Progenitor cell of endocrine pancreas (in vitro differentiated cells): Measurements from ENCODE around the gene WWC1. TPM values are rescaled to one million over a fixed set of nuclear protein-coding genes. Genes with fewer than 3 reads are reported as not detected.

Experiments
- DNase-seq: peaks from one replicate; pipeline ENCODE4 v3.0.0; 2021; ENCODE audit warnings: low spot score; ENCODE audit not compliant: unreplicated experiment
- H3K27ac Mint-ChIP-seq: 2 replicates; pipeline ENCODE4 v1.8.0; 2021; ENCODE audit warnings: mild to moderate bottlenecking, moderate library complexity, mixed read lengths
- H3K27me3 Mint-ChIP-seq: 2 replicates; pipeline ENCODE4 v1.8.0; 2021; ENCODE audit warnings: mixed read lengths
- H3K36me3 Mint-ChIP-seq: 2 replicates; pipeline ENCODE4 v1.8.0; 2022; ENCODE audit warnings: mixed read lengths; ENCODE audit not compliant: insufficient read depth
- H3K4me1 Mint-ChIP-seq: 2 replicates; pipeline ENCODE4 v1.8.0; 2021; ENCODE audit warnings: low read depth, mixed read lengths
- H3K4me3 Mint-ChIP-seq: 2 replicates; pipeline ENCODE4 v1.8.0; 2021; ENCODE audit warnings: low read depth, mild to moderate bottlenecking, moderate library complexity, mixed read lengths
- H3K9me3 Mint-ChIP-seq: 2 replicates; pipeline ENCODE4 v1.8.0; 2021; ENCODE audit warnings: low read depth, mixed read lengths
- total RNA-seq: library from RNA; stranded (reverse); gene quantifications from 2 replicates; pipeline ENCODE4 v1.2.1, GENCODE V29; 2021
- TF ChIP-seq, protein P1 (sequence below): fragments of 200-600 bp; sonication (generic); IDR thresholded peaks from one replicate; pipeline ENCODE4 v1.5.0; 2021; ENCODE audit warnings: antibody characterized with exemption, mild to moderate bottlenecking; ENCODE audit not compliant: unreplicated experiment

WWC1 gene
- total RNA-seq, 1 donor from 2014 or later, result 62.3 TPM

- Mint-ChIP-seq H3K27me3 (no peaks in the 10 kb centered on the region), H3K9me3 (no peaks in the 10 kb centered on the region), H3K4me1 (peaks cover 1% of the 10 kb centered on the region), H3K27ac (peak overlapping the region; percentile 46), H3K4me3 (no peak overlapping the region), H3K36me3 (peaks cover 22% of the 10 kb centered on the region)
- TF ChIP-seq, protein P1, sequence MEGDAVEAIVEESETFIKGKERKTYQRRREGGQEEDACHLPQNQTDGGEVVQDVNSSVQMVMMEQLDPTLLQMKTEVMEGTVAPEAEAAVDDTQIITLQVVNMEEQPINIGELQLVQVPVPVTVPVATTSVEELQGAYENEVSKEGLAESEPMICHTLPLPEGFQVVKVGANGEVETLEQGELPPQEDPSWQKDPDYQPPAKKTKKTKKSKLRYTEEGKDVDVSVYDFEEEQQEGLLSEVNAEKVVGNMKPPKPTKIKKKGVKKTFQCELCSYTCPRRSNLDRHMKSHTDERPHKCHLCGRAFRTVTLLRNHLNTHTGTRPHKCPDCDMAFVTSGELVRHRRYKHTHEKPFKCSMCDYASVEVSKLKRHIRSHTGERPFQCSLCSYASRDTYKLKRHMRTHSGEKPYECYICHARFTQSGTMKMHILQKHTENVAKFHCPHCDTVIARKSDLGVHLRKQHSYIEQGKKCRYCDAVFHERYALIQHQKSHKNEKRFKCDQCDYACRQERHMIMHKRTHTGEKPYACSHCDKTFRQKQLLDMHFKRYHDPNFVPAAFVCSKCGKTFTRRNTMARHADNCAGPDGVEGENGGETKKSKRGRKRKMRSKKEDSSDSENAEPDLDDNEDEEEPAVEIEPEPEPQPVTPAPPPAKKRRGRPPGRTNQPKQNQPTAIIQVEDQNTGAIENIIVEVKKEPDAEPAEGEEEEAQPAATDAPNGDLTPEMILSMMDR, result no peak
- no peak for DNase-seq
Measured at GRCh38 chr5:168382421-168382820, 91.0 kb downstream of the WWC1 start.

GRCh38 chr5:168390491-168390890 is 99.0 kb downstream of the WWC1 start:
- TF ChIP-seq, protein P1, result no peak
- Mint-ChIP-seq H3K9me3 (peaks cover 6% of the 10 kb centered on the region), H3K36me3 (peaks cover 45% of the 10 kb centered on the region), H3K4me3 (no peak overlapping the region), H3K4me1 (peaks cover 7% of the 10 kb centered on the region), H3K27me3 (no peaks in the 10 kb centered on the region), H3K27ac (no peak overlapping the region)
- no peak for DNase-seq

DNA sequence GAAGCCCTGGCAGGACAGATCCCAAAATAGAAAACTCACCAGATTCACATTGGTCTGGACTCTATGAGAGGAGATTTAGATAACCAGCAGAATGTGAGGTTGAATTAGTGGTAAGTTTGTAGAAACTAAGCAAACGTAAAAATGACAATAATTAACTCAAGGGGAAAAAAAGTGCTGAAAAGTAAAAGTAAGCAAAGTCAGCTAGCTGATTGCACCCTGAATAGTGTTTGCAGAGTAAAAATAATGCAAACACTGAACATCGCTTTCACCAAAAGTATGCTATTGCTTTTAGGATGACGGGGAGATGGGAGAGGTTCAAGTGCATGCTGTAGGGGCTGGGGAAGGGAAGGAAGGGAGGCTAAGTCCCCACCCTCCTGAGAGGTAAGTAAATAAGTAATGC is 102.3 kb downstream of the WWC1 start:
- peaks cover 7% of the 10 kb centered on the region for H3K4me1 Mint-ChIP-seq
- TF ChIP-seq, protein P1, result no peak
- H3K27ac Mint-ChIP-seq, result peak overlapping the region; percentile 67
- H3K4me3 Mint-ChIP-seq, result no peak overlapping the region
- no peak for DNase-seq
- peaks cover 45% of the 10 kb centered on the region for H3K36me3 Mint-ChIP-seq
- H3K9me3 Mint-ChIP-seq, result peaks cover 6% of the 10 kb centered on the region
- no peaks in the 10 kb centered on the region for H3K27me3 Mint-ChIP-seq

DNA sequence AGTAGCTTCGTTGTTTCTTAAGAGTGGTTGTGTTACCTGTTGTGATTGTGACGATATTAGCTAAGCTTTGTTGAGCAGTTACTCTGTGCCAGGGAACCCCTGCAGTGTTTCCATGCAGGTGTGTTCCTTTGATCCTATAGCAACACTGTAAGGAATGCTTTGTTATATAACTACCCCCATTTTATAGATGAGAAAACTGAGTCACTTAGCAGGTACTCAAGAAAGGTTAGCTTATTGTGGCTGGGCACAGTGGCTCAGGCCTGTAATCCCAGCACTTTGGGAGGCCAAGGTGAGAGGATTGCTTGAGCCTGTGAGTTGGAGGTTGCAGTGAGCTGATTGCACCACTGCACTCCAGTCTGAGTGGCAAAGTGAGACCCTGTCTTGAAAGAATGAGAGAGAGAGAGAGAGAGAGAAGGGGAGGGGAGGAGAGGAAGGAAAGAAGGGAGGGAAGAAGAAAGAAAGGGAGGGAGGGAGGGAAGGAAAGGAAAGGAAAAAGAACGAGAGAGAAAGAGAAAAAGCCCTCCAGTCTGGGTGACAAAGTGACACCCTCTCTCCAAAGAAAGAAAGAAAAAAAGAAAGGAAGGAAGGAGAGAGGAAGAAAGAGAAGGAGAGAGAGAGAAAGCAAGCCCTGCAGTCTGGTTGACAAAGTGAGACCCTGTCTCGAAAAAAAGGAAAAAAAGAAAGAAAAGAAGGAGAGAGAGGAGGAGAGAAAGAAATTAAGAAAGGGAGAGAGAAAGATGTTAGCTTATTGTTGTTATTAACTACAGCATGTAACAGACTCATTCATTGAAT is 109.2 kb downstream of the WWC1 start:
- no peaks in the 10 kb centered on the region for H3K27me3 Mint-ChIP-seq
- peaks cover 23% of the 10 kb centered on the region for H3K4me1 Mint-ChIP-seq
- TF ChIP-seq, protein P1, result no peak
- H3K27ac Mint-ChIP-seq, result peak overlapping the region; percentile 93
- H3K36me3 Mint-ChIP-seq, result peaks cover 21% of the 10 kb centered on the region
- H3K4me3 Mint-ChIP-seq, result no peak overlapping the region
- no peaks in the 10 kb centered on the region for H3K9me3 Mint-ChIP-seq
- no peak for DNase-seq

GRCh38 chr5:168401226-168401625 is 109.8 kb downstream of the WWC1 start:
- Mint-ChIP-seq H3K27me3 (no peaks in the 10 kb centered on the region), H3K4me1 (peaks cover 23% of the 10 kb centered on the region), H3K4me3 (no peak overlapping the region), H3K9me3 (no peaks in the 10 kb centered on the region), H3K36me3 (peaks cover 19% of the 10 kb centered on the region), H3K27ac (peak overlapping the region; percentile 93)
- TF ChIP-seq, protein P1, result no peak
- DNase-seq, result no peak
